Gastrocnemius medialis (tissue), 4 donors: ENCODE results near the gene CNKSR3. TPM values are rescaled to one million over a fixed set of nuclear protein-coding genes. Genes with fewer than 3 reads are reported as not detected.

Source experiments
- ATAC-seq, 2 donors: fragments of 150-250 bp; one replicate each; pipeline ENCODE4 v1.9.1; 2016
- DNase-seq, 2 donors: peaks; one replicate each; pipeline ENCODE4 v3.0.0-alpha.2; 2019
- H3K27ac ChIP-seq, 4 donors: fragments of 200-600 bp; sonication (generic); 1 replicate in 1 of 4; 2 replicates in 3 of 4; pipeline ENCODE4 v1.5.1; 2016 to 2018; ENCODE audit warnings: mild to moderate bottlenecking in 2 of 4, moderate library complexity in 1 of 4
- H3K27me3 ChIP-seq, 3 donors: fragments of 200-600 bp; sonication (generic) in 2 of 3; 1 replicate in 1 of 3; 2 replicates in 2 of 3; pipeline versions ENCODE4 v1.5.1 to v1.6.0; 2016 to 2019; ENCODE audit warnings: mild to moderate bottlenecking in 1 of 3, moderate library complexity in 1 of 3
- H3K36me3 ChIP-seq, 2 donors: fragments of 200-600 bp; sonication (generic) in 1 of 2; one replicate each; pipeline ENCODE4 v1.5.1; 2017 to 2018
- H3K4me1 ChIP-seq, 2 donors: fragments of 200-600 bp; sonication (generic) in 1 of 2; one replicate each; pipeline ENCODE4 v1.5.1; 2016 to 2017; ENCODE audit warnings: mild to moderate bottlenecking in 2 of 2
- H3K4me3 ChIP-seq, 4 donors: fragments of 200-600 bp; sonication (generic) in 3 of 4; 1 replicate in 1 of 4; 2 replicates in 3 of 4; pipeline ENCODE4 v1.5.1; 2016 to 2019; ENCODE audit warnings: mild to moderate bottlenecking in 2 of 4
- H3K9me3 ChIP-seq, 3 donors: fragments of 200-600 bp; sonication (generic) in 2 of 3; 1 replicate in 1 of 3; 2 replicates in 2 of 3; pipeline ENCODE4 v1.5.1; 2016 to 2019
- CTCF ChIP-seq, 5 experiments: fragments of 450-650 bp in 3 of 5; fragments of 200-600 bp in 2 of 5; sonication (generic) in 2 of 5; IDR thresholded peaks in 4 of 5; conservative IDR thresholded peaks in 1 of 5; 1 replicate in 4 of 5; 2 replicates in 1 of 5; pipeline ENCODE4 v1.5.1; 2016 to 2019; ENCODE audit warnings: antibody characterized with exemption in 5 of 5, mild to moderate bottlenecking in 3 of 5, moderate library complexity in 3 of 5
- POLR2A ChIP-seq, 2 donors: fragments of 450-650 bp; IDR thresholded peaks; one replicate each; pipeline ENCODE4 v1.6.1; 2017; ENCODE audit warnings: antibody characterized with exemption in 2 of 2, mild to moderate bottlenecking in 2 of 2, moderate library complexity in 2 of 2
- in situ Hi-C, 4 donors: fragments of 200-750 bp; cut with MboI; loops; one replicate each; pipeline versions ENCODE4 v1.15.0 to v1.8.0; 2017; ENCODE audit warnings: low sequenced_read_pairs in 4 of 4
- intact Hi-C: fragments of 100-400 bp; cut with DNase I; formaldehyde crosslinking; loops from one replicate; pipeline ENCODE4 v1.15.1; 2023; ENCODE audit warnings: low total_unique reads
- total RNA-seq, 4 donors: library from RNA; depleted of rRNA; stranded (reverse); fragments of >200 nt; gene quantifications; one replicate each; pipeline versions ENCODE4 v1.1.0 to v1.2.3, GENCODE V29; 2016

CNKSR3 gene
- total RNA-seq, 4 donors from 2014 or later = 0.70 to 4.6 (median 2.9) TPM

- peaks cover 5 to 22% of the 10 kb centered on the region in 2 donors for H3K4me1 ChIP-seq
- no peak for DNase-seq
Observed at GRCh38 chr6:154478021-154478700, 32.3 kb downstream of the CNKSR3 start.

GRCh38 chr6:154476494-154476893, 34.0 kb downstream of the CNKSR3 start:
- in situ Hi-C loops = no loop called here
- Histone ChIP-seq H3K36me3 (no peaks in the 10 kb centered on the region), H3K4me3 (no peak overlapping the region), H3K27me3 (no peaks in the 10 kb centered on the region), H3K9me3 (no peaks in the 10 kb centered on the region), H3K4me1 (peaks cover 5 to 20% of the 10 kb centered on the region in 2 donors), H3K27ac (no peak overlapping the region)
- ATAC-seq = no peak
- intact Hi-C loops = no loop called here
- no peak for TF ChIP-seq POLR2A (IDR thresholded peaks at IDR 0.05)
- TF ChIP-seq CTCF (IDR thresholded peaks at IDR 0.05 in 4 of 5, conservative IDR thresholded peaks at IDR 0.05 in 1 of 5) = no peak
- no peak for DNase-seq

More at GRCh38 chr6:154478021-154478700, 32.3 kb downstream of the CNKSR3 start:
- TF ChIP-seq POLR2A (IDR thresholded peaks at IDR 0.05) = no peak
- TF ChIP-seq CTCF (IDR thresholded peaks at IDR 0.05 in 4 of 5, conservative IDR thresholded peaks at IDR 0.05 in 1 of 5) = no peak
- in situ Hi-C loops = no loop called here
- Histone ChIP-seq H3K4me3 (no peak overlapping the region), H3K27ac (no peak overlapping the region), H3K27me3 (no peaks in the 10 kb centered on the region), H3K9me3 (no peaks in the 10 kb centered on the region), H3K36me3 (no peaks in the 10 kb centered on the region)
- intact Hi-C loops = no loop called here
- no peak for ATAC-seq

- ATAC-seq (no peak), DNase-seq (no peak)
- in situ Hi-C loops = no loop called here
- intact Hi-C loops = no loop called here
- Histone ChIP-seq H3K4me3 (no peak overlapping the region), H3K36me3 (no peaks in the 10 kb centered on the region), H3K9me3 (no peaks in the 10 kb centered on the region), H3K4me1 (peaks cover 5 to 20% of the 10 kb centered on the region in 2 donors), H3K27ac (no peak overlapping the region), H3K27me3 (no peaks in the 10 kb centered on the region)
- no peak for TF ChIP-seq CTCF (IDR thresholded peaks at IDR 0.05 in 4 of 5, conservative IDR thresholded peaks at IDR 0.05 in 1 of 5)
- TF ChIP-seq POLR2A (IDR thresholded peaks at IDR 0.05) = no peak
Observed at GRCh38 chr6:154474648-154475428, 35.6 kb downstream of the CNKSR3 start.

- no peak overlapping the region for H3K27ac ChIP-seq
- in situ Hi-C loops = no loop called here
Observed at GRCh38 chr6:154473324-154473723, 37.2 kb downstream of the CNKSR3 start.

More at GRCh38 chr6:154473324-154473723, 37.2 kb downstream of the CNKSR3 start:
- ATAC-seq = no peak
- Histone ChIP-seq H3K27me3 (no peaks in the 10 kb centered on the region), H3K4me1 (peaks cover 5 to 9% of the 10 kb centered on the region in 2 donors), H3K4me3 (no peak overlapping the region), H3K9me3 (no peaks in the 10 kb centered on the region), H3K36me3 (no peaks in the 10 kb centered on the region)
- intact Hi-C loops = no loop called here
- TF ChIP-seq POLR2A (IDR thresholded peaks at IDR 0.05) (no peak), CTCF (IDR thresholded peaks at IDR 0.05 in 4 of 5, conservative IDR thresholded peaks at IDR 0.05 in 1 of 5) (no peak)
- DNase-seq = no peak
